Hepatocyte (in vitro differentiated cells): ENCODE measurements around the gene TNFRSF14.

ENCODE experiments used
- CTCF ChIP-seq: fragments of 200-600 bp; sonication (generic); IDR thresholded peaks from 2 replicates; pipeline ENCODE4 v1.5.1; 2016; ENCODE audit warnings: antibody characterized with exemption, mild to moderate bottlenecking; ENCODE audit not compliant: poor library complexity
- EZH2 ChIP-seq: fragments of 200-600 bp; sonication (generic); IDR thresholded peaks from 2 replicates; pipeline ENCODE4 v1.6.1; 2016; ENCODE audit warnings: antibody characterized with exemption, mild to moderate bottlenecking, borderline replicate concordance
- EZH2phosphoT487 ChIP-seq: fragments of 200-600 bp; sonication (generic); IDR thresholded peaks from one replicate; pipeline ENCODE4 v1.6.1; 2018; ENCODE audit warnings: antibody characterized with exemption, mild to moderate bottlenecking, low read depth, moderate library complexity; ENCODE audit not compliant: unreplicated experiment, severe bottlenecking

DNA sequence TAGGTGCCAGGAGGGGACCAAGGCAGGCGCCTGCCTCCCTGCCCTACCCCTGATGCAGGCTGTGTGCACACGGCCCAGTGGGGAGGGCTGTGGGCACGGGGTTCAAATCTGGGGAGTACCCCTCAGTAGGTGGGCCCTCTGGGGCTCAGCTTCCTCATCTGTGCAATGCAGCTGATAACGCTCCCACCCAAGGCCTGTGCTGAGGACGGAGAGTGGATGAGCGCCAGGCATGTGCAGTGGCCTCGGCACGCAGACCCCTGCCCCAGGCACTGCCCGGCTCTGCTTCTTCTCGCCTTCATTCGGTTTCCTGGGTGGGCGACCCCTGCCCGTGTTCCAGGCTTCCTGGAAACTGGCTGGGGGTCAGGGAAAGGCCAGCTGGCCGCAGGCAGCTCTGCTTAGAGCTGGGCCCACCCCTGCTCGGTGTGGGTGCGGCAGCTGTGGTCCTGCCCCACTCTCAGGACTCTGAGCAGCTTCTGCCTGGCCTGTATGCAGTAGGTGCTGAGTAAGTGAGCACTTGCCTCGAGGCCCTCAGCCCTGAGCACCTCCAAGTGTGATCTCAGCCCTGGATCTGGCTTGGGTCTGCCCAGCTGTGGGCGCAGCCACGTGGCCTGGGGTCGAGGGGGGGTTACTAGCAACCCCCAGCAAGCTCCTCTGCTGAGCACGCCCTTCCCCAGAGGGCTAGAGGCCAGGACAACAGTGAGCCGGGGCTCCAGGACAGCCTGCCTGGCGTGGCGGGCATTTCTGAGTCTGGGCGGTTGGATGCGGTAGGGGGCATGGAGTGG is 11.9 kb upstream of the TNFRSF14 start:
- TF ChIP-seq CTCF = no peak
- TF ChIP-seq EZH2 = no peak
- no peak for TF ChIP-seq EZH2phosphoT487
